Endodermal cell (in vitro differentiated cells): ENCODE measurements around the gene ZNF415. TPM values are rescaled to one million over a fixed set of nuclear protein-coding genes. Genes with fewer than 3 reads are reported as not detected.

Experiments
- DNase-seq: peaks from one replicate; pipeline ENCODE4 v3.0.0-alpha.2; 2017
- H3K27ac ChIP-seq: 2 replicates; pipeline ENCODE4 v1.5.1; 2013; ENCODE audit warnings: mild to moderate bottlenecking, low read depth, low read length, moderate library complexity
- H3K27me3 ChIP-seq: 2 replicates; pipeline ENCODE4 v1.6.1; 2013; ENCODE audit warnings: mild to moderate bottlenecking, low read length, moderate library complexity; ENCODE audit not compliant: insufficient read depth, control insufficient read depth, poor library complexity, severe bottlenecking
- H3K36me3 ChIP-seq: 2 replicates; pipeline ENCODE4 v1.7.0; 2013; ENCODE audit warnings: mild to moderate bottlenecking, low read length, moderate library complexity; ENCODE audit not compliant: control insufficient read depth, insufficient read depth
- H3K4me1 ChIP-seq: one replicate; pipeline ENCODE4 v1.7.0; 2013; ENCODE audit warnings: low read length; ENCODE audit not compliant: control insufficient read depth, insufficient read depth
- H3K4me3 ChIP-seq: 2 replicates; pipeline ENCODE4 v1.5.1; 2013; ENCODE audit warnings: mild to moderate bottlenecking, low read length, moderate library complexity
- H3K9ac ChIP-seq: 2 replicates; pipeline ENCODE4 v1.6.1; 2013; ENCODE audit warnings: mild to moderate bottlenecking, low read length, moderate library complexity; ENCODE audit not compliant: poor library complexity, severe bottlenecking; ENCODE audit errors: extremely low read depth
- H3K9me3 ChIP-seq: 2 replicates; pipeline ENCODE4 v1.6.1; 2013; ENCODE audit warnings: mild to moderate bottlenecking, low read length, moderate library complexity; ENCODE audit not compliant: control insufficient read depth
- H3K27ac Mint-ChIP-seq: 2 replicates; pipeline ENCODE4 v1.8.0; 2020; ENCODE audit warnings: mixed read lengths
- H3K27me3 Mint-ChIP-seq: 2 replicates; pipeline ENCODE4 v1.8.0; 2021; ENCODE audit warnings: mild to moderate bottlenecking, mixed read lengths; ENCODE audit not compliant: insufficient read depth
- H3K36me3 Mint-ChIP-seq: 2 replicates; pipeline ENCODE4 v1.8.0; 2020; ENCODE audit warnings: low read depth, mixed read lengths
- H3K4me1 Mint-ChIP-seq: 2 replicates; pipeline ENCODE4 v1.8.0; 2020; ENCODE audit warnings: mixed read lengths
- H3K4me3 Mint-ChIP-seq: 2 replicates; pipeline ENCODE4 v1.8.0; 2020; ENCODE audit warnings: mild to moderate bottlenecking, moderate library complexity, mixed read lengths
- H3K9me3 Mint-ChIP-seq: 2 replicates; pipeline ENCODE4 v1.8.0; 2020; ENCODE audit warnings: mild to moderate bottlenecking, mixed read lengths
- CTCF ChIP-seq: fragments of 200-600 bp; sonication (generic); conservative IDR thresholded peaks from 2 replicates; pipeline ENCODE4 v1.5.0; 2021; ENCODE audit warnings: antibody characterized with exemption, mild to moderate bottlenecking
- WGBS, 2 experiments: methylation state at CpG; one replicate each; pipeline versions ENCODE4 v1.1.5 to v1.1.7; 2013; ENCODE audit warnings: missing lambda C conversion rate in 2 of 2, mixed read lengths in 1 of 2; ENCODE audit not compliant: insufficient coverage in 1 of 2, insufficient read length in 1 of 2; 5-methylcytosine and 5-hydroxymethylcytosine counted together
- total RNA-seq, 2 donors: library from RNA; stranded (reverse); fragmentation: NEBNext Ultra II Directional in 1 of 2; extraction: Animal tissue kit (Norgen Biotek cat#: 25700) in 1 of 2; gene quantifications; 2 replicates in 1 of 2; 3 replicates in 1 of 2; pipeline ENCODE4 v1.2.1, GENCODE V29; 2021

Gene ZNF415
- total RNA-seq, 2 donors from 2014 or later, result 12.6 to 19.4 TPM

DNA sequence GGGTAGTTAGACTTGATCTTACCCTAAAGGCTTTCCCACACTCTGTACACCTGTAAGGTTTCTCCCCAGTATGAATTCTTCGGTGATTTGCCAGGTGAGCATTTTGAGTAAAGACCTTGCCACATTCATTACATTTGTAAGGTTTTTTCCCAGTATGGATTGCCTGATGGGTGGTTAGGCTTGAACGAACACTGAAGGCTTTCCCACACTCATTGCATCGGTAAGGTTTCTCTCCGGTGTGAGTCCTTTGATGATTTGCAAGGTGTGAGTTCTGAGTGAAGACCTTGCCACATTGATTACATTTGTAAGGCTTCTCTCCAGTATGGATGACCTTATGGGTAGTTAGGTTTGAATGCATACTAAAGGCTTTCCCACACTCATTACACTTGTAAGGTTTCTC is 64.5 kb downstream of the ZNF415 start:
- Histone ChIP-seq H3K4me3 (peak overlapping the region; percentile 42), H3K4me1 (no peaks in the 10 kb centered on the region), H3K9ac (no peak overlapping the region), H3K9me3 (peaks cover 83% of the 10 kb centered on the region), H3K27ac (no peak overlapping the region), H3K27me3 (no peaks in the 10 kb centered on the region), H3K36me3 (peaks cover 70% of the 10 kb centered on the region)
- WGBS, 2 experiments, result 93 to 100% methylated on average over 2 to 4 of the region's 4 CpGs
- H3K36me3 Mint-ChIP-seq, result peaks cover 85% of the 10 kb centered on the region
- H3K9me3 Mint-ChIP-seq, result peaks cover 83% of the 10 kb centered on the region
- no peak for DNase-seq
- no peak overlapping the region for H3K4me3 Mint-ChIP-seq
- H3K27me3 Mint-ChIP-seq, result no peaks in the 10 kb centered on the region
- H3K27ac Mint-ChIP-seq, result no peak overlapping the region
- TF ChIP-seq CTCF, result no peak
- H3K4me1 Mint-ChIP-seq, result no peaks in the 10 kb centered on the region

DNA sequence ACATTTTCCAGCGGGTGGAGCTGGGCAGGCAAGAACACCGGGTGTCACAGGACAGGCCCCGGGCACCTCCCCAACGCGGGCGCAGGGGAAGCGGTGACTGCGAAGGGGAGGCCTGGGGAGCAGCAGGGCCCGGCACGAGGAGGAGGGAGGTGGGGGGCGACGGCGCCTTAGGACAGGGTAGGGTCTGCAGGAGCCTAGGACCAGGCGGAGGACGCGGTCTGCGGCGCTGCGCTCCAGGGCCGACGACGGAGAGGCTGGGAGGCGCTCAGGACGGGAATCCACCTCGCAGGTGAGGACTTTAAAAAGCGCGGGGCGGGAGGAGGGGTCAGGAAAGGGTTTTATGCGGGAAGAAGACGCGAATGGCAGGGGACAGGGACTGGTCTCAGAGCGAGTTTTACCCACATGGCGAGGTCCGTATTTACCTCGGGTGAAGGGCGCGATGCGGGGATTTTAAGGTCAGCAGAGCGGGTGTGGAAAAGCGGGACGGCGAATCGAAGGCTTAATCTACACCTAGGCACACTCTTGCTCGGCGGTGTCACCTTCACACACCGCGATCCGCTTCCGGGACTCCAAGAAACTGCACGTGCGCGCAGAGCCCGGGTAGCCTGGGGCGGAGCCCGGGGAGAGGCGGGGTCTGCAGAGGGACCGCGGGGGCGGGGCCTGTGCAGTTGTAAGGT is 74.7 kb downstream of the ZNF415 start:
- Histone ChIP-seq H3K9ac (no peak overlapping the region), H3K27me3 (no peaks in the 10 kb centered on the region), H3K9me3 (peaks cover 5% of the 10 kb centered on the region), H3K4me3 (no peak overlapping the region), H3K36me3 (no peaks in the 10 kb centered on the region), H3K27ac (no peak overlapping the region), H3K4me1 (no peaks in the 10 kb centered on the region)
- WGBS, 2 experiments, result 48 to 71% methylated on average over 33 to 58 of the region's 59 CpGs
- Mint-ChIP-seq H3K27ac (peak overlapping the region; percentile 94), H3K36me3 (peaks cover 2% of the 10 kb centered on the region), H3K4me3 (peak overlapping the region; percentile 73), H3K27me3 (peaks cover 45% of the 10 kb centered on the region), H3K4me1 (peaks cover 2% of the 10 kb centered on the region), H3K9me3 (peaks cover 41% of the 10 kb centered on the region)
- peak; percentile 88 for DNase-seq
- no peak for TF ChIP-seq CTCF

Other genes with a start within 250 kb of the ZNF415 start
- gene ZNF320, start 235.3 kb downstream of the ZNF415 start, total RNA-seq, result 10 to 100 TPM; 33.5 to 37.5 TPM
- gene ZNF888, start 209.5 kb downstream of the ZNF415 start, total RNA-seq, result 10 to 100 TPM; 13.4 to 19.6 TPM
- 10 to 100 TPM; 20.7 to 24.8 TPM for gene ZNF816, start 170.0 kb downstream of the ZNF415 start, total RNA-seq
- gene ERVV-1, start 119.0 kb downstream of the ZNF415 start, total RNA-seq, result not detected
- gene ERVV-2, start 88.2 kb downstream of the ZNF415 start, total RNA-seq, result not detected
- 10 to 100 TPM; 51.7 to 78.3 TPM for gene ZNF160, start 29.5 kb downstream of the ZNF415 start, total RNA-seq
- 10 to 100 TPM; 17.7 to 25.5 TPM for gene ZNF347, start 26.1 kb upstream of the ZNF415 start, total RNA-seq
- gene ZNF665, start 60.4 kb upstream of the ZNF415 start, total RNA-seq, result 1 to 10 TPM; 7.6 to 8.6 TPM
- gene ZNF677, start 122.0 kb upstream of the ZNF415 start, total RNA-seq, result 10 to 100 TPM; 35.6 to 56.5 TPM
- gene VN1R2, start 125.4 kb upstream of the ZNF415 start, total RNA-seq, result not detected
- not detected for gene VN1R4, start 134.8 kb upstream of the ZNF415 start, total RNA-seq
- gene ZNF845, start 200.8 kb upstream of the ZNF415 start, total RNA-seq, result 10 to 100 TPM; 19.0 to 24.3 TPM
- 10 to 100 TPM; 42.2 to 48.8 TPM for gene ZNF525, start 232.8 kb upstream of the ZNF415 start, total RNA-seq